Activated CD8-positive, alpha-beta memory T cell treated with anti-CD3 and anti-CD28 coated beads for 48 hours (primary cell): ENCODE data around the gene IFIT3.

ENCODE experiments used
- DNase-seq, 3 experiments: peaks; one replicate each; pipeline ENCODE4 v3.0.0-alpha.2; 2020; ENCODE audit warnings: low read depth in 2 of 3, low spot score in 2 of 3

The IFIT3 gene

GRCh38 chr10:89355394-89355931 is 27.7 kb downstream of the IFIT3 start:
- DNase-seq = no peak

GRCh38 chr10:89357096-89357495 is 29.3 kb downstream of the IFIT3 start:
- no peak for DNase-seq

- no peak for DNase-seq
These were observed 30.2 kb downstream of the IFIT3 start for GRCh38 chr10:89357975-89358374.

GRCh38 chr10:89360157-89360556 is 32.4 kb downstream of the IFIT3 start:
- no peak for DNase-seq

- DNase-seq = no peak
These were observed 35.1 kb downstream of the IFIT3 start for GRCh38 chr10:89362929-89363328.

- DNase-seq = no peak
These were observed 36.1 kb downstream of the IFIT3 start for GRCh38 chr10:89363729-89364442.

- no peak for DNase-seq
These were observed 36.7 kb downstream of the IFIT3 start for GRCh38 chr10:89364531-89364930.

GRCh38 chr10:89367529-89367928 is 39.7 kb downstream of the IFIT3 start:
- DNase-seq = no peak

- DNase-seq = no peak
These were observed 40.3 kb downstream of the IFIT3 start for GRCh38 chr10:89368129-89368528.

- no peak for DNase-seq
These were observed 41.6 kb downstream of the IFIT3 start for GRCh38 chr10:89369156-89370105.

- no peak for DNase-seq
These were observed 43.3 kb downstream of the IFIT3 start for GRCh38 chr10:89371079-89371478.

GRCh38 chr10:89371987-89372386 is 44.2 kb downstream of the IFIT3 start:
- DNase-seq = no peak

GRCh38 chr10:89373916-89374711 is 46.3 kb downstream of the IFIT3 start:
- DNase-seq = no peak

GRCh38 chr10:89374713-89375141 is 46.9 kb downstream of the IFIT3 start:
- DNase-seq = no peak

- DNase-seq = no peak
These were observed 50.2 kb downstream of the IFIT3 start, which contains the start of gene IFIT1B for GRCh38 chr10:89377705-89378637. IFIT1B (plus strand) TSS chr10:89378056; CDS start chr10:89378136, 80 bp downstream.

- no peak for DNase-seq
These were observed 51.3 kb downstream of the IFIT3 start for GRCh38 chr10:89379103-89379502.

- DNase-seq = no peak
These were observed 55.0 kb downstream of the IFIT3 start for GRCh38 chr10:89382757-89383156.

- no peak for DNase-seq
These were observed 56.9 kb downstream of the IFIT3 start for GRCh38 chr10:89384474-89385340.

- DNase-seq = no peak
These were observed 61.0 kb downstream of the IFIT3 start for GRCh38 chr10:89388806-89389205.
